Mammary epithelial cell (primary cell): ENCODE results near the gene PPP1R15A.

Experiments
- CTCF ChIP-seq, 2 donors: IDR thresholded peaks in 1 of 2; conservative IDR thresholded peaks in 1 of 2; 2 replicates each; pipeline ENCODE4 v1.5.1; 2011 to 2012; ENCODE audit warnings: inconsistent platforms in 2 of 2, low read length in 2 of 2, mild to moderate bottlenecking in 2 of 2, control low read depth in 1 of 2, low read depth in 1 of 2; ENCODE audit not compliant: insufficient read depth in 1 of 2; ENCODE audit errors: extremely low read depth in 1 of 2
- EZH2 ChIP-seq: IDR thresholded peaks from 2 replicates; pipeline ENCODE4 v1.6.1; 2012; ENCODE audit warnings: low read length, inconsistent platforms, borderline replicate concordance

- TF ChIP-seq CTCF (conservative IDR thresholded peaks at IDR 0.05 in 1 of 2, IDR thresholded peaks at IDR 0.05 in 1 of 2; ENCODE audit: extremely low read depth in 1 of 2, insufficient read depth in 1 of 2, low read depth in 1 of 2, low read length in 2 of 2) = no peak
- TF ChIP-seq EZH2 = no peak
Observed at GRCh38 chr19:48897181-48897580, 25.0 kb downstream of the PPP1R15A start.
